Transverse colon (tissue), 4 donors: ENCODE measurements around the gene TMEM19. TPM values are rescaled to one million over a fixed set of nuclear protein-coding genes. Genes with fewer than 3 reads are reported as not detected.

ENCODE experiments used
- DNase-seq: peaks from one replicate; pipeline ENCODE4 v3.0.0-alpha.2; 2019
- H3K27ac ChIP-seq, 4 donors: fragments of 200-600 bp; sonication (generic); 2 replicates each; pipeline ENCODE4 v1.5.1; 2016 to 2018; ENCODE audit warnings: inconsistent platforms in 4 of 4
- H3K27me3 ChIP-seq: fragments of 200-600 bp; sonication (generic); 2 replicates; pipeline ENCODE4 v1.5.1; 2017; ENCODE audit warnings: inconsistent platforms
- H3K36me3 ChIP-seq, 4 donors: fragments of 200-600 bp; sonication (generic); 2 replicates each; pipeline ENCODE4 v1.5.1; 2017 to 2019; ENCODE audit warnings: inconsistent platforms in 4 of 4
- H3K4me1 ChIP-seq, 4 donors: fragments of 200-600 bp; sonication (generic); 2 replicates each; pipeline ENCODE4 v1.5.1; 2017 to 2020; ENCODE audit warnings: inconsistent platforms in 4 of 4
- H3K4me3 ChIP-seq, 4 donors: fragments of 200-600 bp; sonication (generic); 1 replicate in 1 of 4; 2 replicates in 3 of 4; pipeline versions ENCODE4 v1.5.1 to v1.6.1; 2017 to 2019; ENCODE audit warnings: inconsistent platforms in 4 of 4
- H3K9me3 ChIP-seq, 2 donors: fragments of 200-600 bp; sonication (generic); 2 replicates each; pipeline ENCODE4 v1.5.1; 2017 to 2019; ENCODE audit warnings: inconsistent platforms in 2 of 2
- CTCF ChIP-seq, 5 experiments: fragments of 200-600 bp in 3 of 5; fragments of 450-650 bp in 2 of 5; sonication (generic) in 3 of 5; IDR thresholded peaks; 1 replicate in 2 of 5; 2 replicates in 3 of 5; pipeline ENCODE4 v1.5.1; 2016 to 2017; ENCODE audit warnings: antibody characterized with exemption in 5 of 5, inconsistent platforms in 3 of 5, mild to moderate bottlenecking in 2 of 5, moderate library complexity in 1 of 5
- EP300 ChIP-seq: sonication (generic); formaldehyde crosslinking; IDR thresholded peaks from one replicate; pipeline ENCODE4 v1.6.1; 2017; ENCODE audit warnings: antibody characterized with exemption, low read depth
- POLR2A ChIP-seq: fragments of 450-650 bp; IDR thresholded peaks from one replicate; pipeline ENCODE4 v1.6.1; 2016; ENCODE audit warnings: antibody characterized with exemption, mild to moderate bottlenecking, moderate library complexity
- POLR2AphosphoS5 ChIP-seq, 3 donors: sonication (generic); formaldehyde crosslinking; IDR thresholded peaks; one replicate each; pipeline ENCODE4 v1.6.1; 2016; ENCODE audit warnings: antibody characterized with exemption in 3 of 3
- WGBS, 2 donors: methylation state at CpG; one replicate each; pipeline ENCODE4 v1.1.5; 2018; ENCODE audit warnings: low coverage in 1 of 2; 5-methylcytosine and 5-hydroxymethylcytosine counted together
- in situ Hi-C, 4 donors: fragments of 200-750 bp; cut with MboI; loops; one replicate each; pipeline versions ENCODE4 v1.15.0 to v1.15.1; 2017; ENCODE audit warnings: low sequenced_read_pairs in 3 of 4, low pct_ligation_motif_present in 1 of 4, low pct_unique_long_range_greater_than_20kb in 1 of 4
- intact Hi-C: fragments of 100-400 bp; cut with DNase I; formaldehyde crosslinking; loops from one replicate; pipeline ENCODE4 v1.15.1; 2023; ENCODE audit warnings: low total_unique reads
- total RNA-seq, 4 donors: library from RNA; depleted of rRNA; stranded (reverse); fragments of >200 nt; gene quantifications; one replicate each; pipeline ENCODE4 v1.1.0, GENCODE V29; 2016

Gene TMEM19
- 10 to 100 TPM in 2 of 4 donors, 1 to 10 TPM in 2; 7.9 to 41.1 (median 20.4) TPM for total RNA-seq

DNA sequence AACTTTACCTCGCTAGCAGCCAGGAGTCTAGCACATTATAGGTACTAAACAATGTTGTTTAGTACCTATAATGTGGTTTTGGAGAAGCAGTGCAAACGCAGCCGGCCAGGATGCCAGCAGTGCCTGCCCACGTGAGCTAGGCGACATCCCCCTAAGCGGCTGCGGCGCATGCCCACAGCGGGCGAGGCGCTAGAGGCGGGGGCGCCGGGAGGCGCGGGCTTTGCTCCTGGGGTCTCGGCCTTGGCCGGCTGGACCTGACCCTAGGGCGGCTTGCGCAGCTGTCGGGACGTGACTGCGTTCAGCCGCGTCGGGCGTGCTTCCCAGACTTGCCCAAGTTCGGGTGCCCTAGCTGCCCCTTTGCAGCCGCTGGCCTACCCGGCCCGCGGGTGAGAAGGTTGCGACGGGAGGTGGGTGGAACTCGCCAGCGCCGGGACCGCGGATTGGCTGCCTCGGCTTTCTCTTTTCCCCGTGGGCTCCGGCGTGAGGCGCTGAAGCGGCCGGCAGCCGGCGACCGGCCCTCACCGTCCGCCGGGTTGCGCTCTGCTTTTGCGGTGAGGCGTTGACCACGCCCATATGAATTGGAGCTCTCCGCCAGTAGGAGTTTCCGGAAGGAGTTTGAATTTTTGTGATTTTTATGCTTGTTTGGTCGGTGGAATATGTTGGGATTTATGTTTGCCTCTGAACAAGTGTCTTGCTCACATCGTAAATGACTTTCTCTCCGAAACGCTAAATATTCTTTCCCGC lies at the start of gene TMEM19:
TMEM19 (plus strand) TSS at position 169 of the 744 bp plus-strand sequence. CDS start 599 bp downstream, outside the sequence.
- peak within 1 kb of the TSS; percentile 94 to 98 (median 96) for H3K27ac ChIP-seq
- TF ChIP-seq POLR2AphosphoS5 (IDR thresholded peaks at IDR 0.05) (peak; percentile 65 to 78 (median 68)), CTCF (IDR thresholded peaks at IDR 0.05) (peak in 3 of 5 experiments; percentile 6 to 30 (median 21)), EP300 (no peak), POLR2A (peak; percentile 78)
- intact Hi-C loops = no loop called here
- in situ Hi-C loops = no loop called here
- DNase-seq = peak; percentile 93
- peaks cover 0 to 47% (median 19%) of the 10 kb centered on the region in 4 donors for H3K4me1 ChIP-seq
- WGBS, 2 donors = 0 to 1% methylated on average over 7 to 56 of the region's 63 CpGs
- peak within 1 kb of the TSS; percentile 62 to 92 (median 76) for H3K4me3 ChIP-seq
- no peaks in the 10 kb centered on the region for H3K36me3 ChIP-seq
- H3K9me3 ChIP-seq = no peaks in the 10 kb centered on the region
- no peaks in the 10 kb centered on the region for H3K27me3 ChIP-seq

GRCh38 chr12:71636704-71637115 lies 49.2 kb upstream of the TMEM19 start:
- in situ Hi-C loops = no loop called here
- intact Hi-C loops = no loop called here
- no peak overlapping the region for H3K27ac ChIP-seq
- H3K4me3 ChIP-seq = no peak overlapping the region
- peaks cover 0 to 75% (median 31%) of the 10 kb centered on the region in 4 donors for H3K36me3 ChIP-seq
- H3K27me3 ChIP-seq = no peaks in the 10 kb centered on the region
- 22 to 32% methylated on average over 3 of the region's 3 CpGs for WGBS, 2 donors
- TF ChIP-seq POLR2A (no peak), CTCF (IDR thresholded peaks at IDR 0.05) (peak; percentile 56 to 73 (median 61))
- H3K4me1 ChIP-seq = no peaks in the 10 kb centered on the region
- no peaks in the 10 kb centered on the region for H3K9me3 ChIP-seq
- no peak for DNase-seq

GRCh38 chr12:71638499-71638898 lies 47.4 kb upstream of the TMEM19 start:
- Histone ChIP-seq H3K27ac (no peak overlapping the region), H3K4me3 (no peak overlapping the region), H3K27me3 (no peaks in the 10 kb centered on the region), H3K9me3 (no peaks in the 10 kb centered on the region), H3K4me1 (no peaks in the 10 kb centered on the region), H3K36me3 (peaks cover 0 to 73% (median 28%) of the 10 kb centered on the region in 4 donors)
- intact Hi-C loops = no loop called here
- in situ Hi-C loops = no loop called here
- TF ChIP-seq CTCF (IDR thresholded peaks at IDR 0.05) (no peak), EP300 (no peak), POLR2A (no peak), POLR2AphosphoS5 (IDR thresholded peaks at IDR 0.05) (no peak)
- no peak for DNase-seq

GRCh38 chr12:71639341-71639760 lies 46.5 kb upstream of the TMEM19 start:
- in situ Hi-C loops = no loop called here
- no peaks in the 10 kb centered on the region for H3K9me3 ChIP-seq
- H3K4me1 ChIP-seq = no peaks in the 10 kb centered on the region
- peaks cover 0 to 73% (median 28%) of the 10 kb centered on the region in 4 donors for H3K36me3 ChIP-seq
- H3K4me3 ChIP-seq = no peak overlapping the region
- H3K27ac ChIP-seq = no peak overlapping the region
- intact Hi-C loops = no loop called here
- no peak for TF ChIP-seq POLR2AphosphoS5 (IDR thresholded peaks at IDR 0.05)
- TF ChIP-seq POLR2A = no peak
- no peak for TF ChIP-seq EP300
- TF ChIP-seq CTCF (IDR thresholded peaks at IDR 0.05) = no peak
- no peak for DNase-seq
- 73% methylated on average over 2 of the region's 2 CpGs; no CpG with 5 or more reads in 1 of the 2 donors for WGBS, 2 donors
- no peaks in the 10 kb centered on the region for H3K27me3 ChIP-seq
